GM12878 (cell line): ENCODE measurements around the gene ACYP2. TPM values are rescaled to one million over a fixed set of nuclear protein-coding genes. Genes with fewer than 3 reads are reported as not detected.

ENCODE experiments used
- ATAC-seq: fragments of 200-7000 bp; cut with Tn5 transposase; 3 replicates; pipeline ENCODE4 v1.9.1; 2020; ENCODE audit warnings: mild to moderate bottlenecking, moderate library complexity
- BruUV-seq: library from RNA; stranded (reverse); fragments of 400-500 nt; replicated peaks from 2 replicates; lab custom pipeline; 2021; lab: Mats Ljungman, UMichigan
- CTCF ChIA-PET: fragments of 300-600 bp; sonication (Branson Sonifier 250); formaldehyde crosslinking; extraction: SDS; loops from one replicate; lab custom pipeline; 2021; ENCODE audit warnings: inconsistent platforms; lab: Yijun Ruan, JAX
- POLR2A ChIA-PET: fragments of 350-600 bp; formaldehyde crosslinking; extraction: SDS; loops from one replicate; lab custom pipeline; 2021; ENCODE audit warnings: inconsistent platforms; lab: Charles Lee
- RAD21 ChIA-PET: fragments of 300-600 bp; sonication (Branson Sonifier 250); formaldehyde crosslinking; loops from one replicate; lab custom pipeline; 2023; ENCODE audit warnings: antibody characterized with exemption; ENCODE audit not compliant: unreplicated experiment; lab: Charles Lee
- SMC1A ChIA-PET: fragments of 300-600 bp; sonication (Branson Sonifier 250); formaldehyde crosslinking; loops from one replicate; lab custom pipeline; 2023; ENCODE audit not compliant: unreplicated experiment, uncharacterized antibody; lab: Charles Lee
- DNase-seq: peaks from one replicate; pipeline ENCODE4 v3.0.0-alpha.2; 2011; ENCODE audit warnings: low read depth, low spot score
- FAIRE-seq: peaks from 3 replicates; lab custom pipeline; 2011; peaks lifted over from hg19 to GRCh38; lab: Jason Lieb, UNC
- H2AFZ ChIP-seq: 2 replicates; pipeline ENCODE4 v1.6.0; 2011; ENCODE audit warnings: low read depth, low read length, control low read depth; ENCODE audit not compliant: control insufficient read depth
- H3K27ac ChIP-seq: 2 replicates; pipeline ENCODE4 v1.5.1; 2011; ENCODE audit warnings: control low read depth; ENCODE audit not compliant: control insufficient read depth, insufficient read depth
- H3K27me3 ChIP-seq, 2 experiments: replicated peaks in 1 of 2; 2 replicates each; pipeline versions ENCODE4 v1.6.0 to v1.6.1; 2011; ENCODE audit warnings: low read length in 1 of 2; ENCODE audit not compliant: control insufficient read depth in 2 of 2, insufficient read depth in 2 of 2
- H3K36me3 ChIP-seq, 2 experiments: 2 replicates each; pipeline ENCODE4 v1.5.1; 2011; ENCODE audit warnings: low read length in 1 of 2; ENCODE audit not compliant: control insufficient read depth in 2 of 2, insufficient read depth in 2 of 2
- H3K4me1 ChIP-seq: 2 replicates; pipeline ENCODE4 v1.6.1; 2011; ENCODE audit warnings: mild to moderate bottlenecking, low read length, moderate library complexity, mixed read lengths; ENCODE audit not compliant: control insufficient read depth, insufficient read depth
- H3K4me2 ChIP-seq: 2 replicates; pipeline ENCODE4 v1.6.0; 2011; ENCODE audit warnings: control low read depth; ENCODE audit not compliant: control insufficient read depth, insufficient read depth
- H3K4me3 ChIP-seq: fragments of 200-600 bp; sonication (generic); 2 replicates; pipeline ENCODE4 v1.5.1; 2016
- H3K79me2 ChIP-seq: 2 replicates; pipeline ENCODE4 v1.6.0; 2011; ENCODE audit warnings: low read length; ENCODE audit not compliant: control insufficient read depth, insufficient read depth
- H3K9ac ChIP-seq: 2 replicates; pipeline ENCODE4 v1.8.0; 2011; ENCODE audit warnings: low read length, control low read depth, mixed read lengths; ENCODE audit not compliant: control insufficient read depth, insufficient read depth
- H3K9me3 ChIP-seq: replicated peaks from 3 replicates; pipeline ENCODE4 v1.5.1; 2011; ENCODE audit warnings: mild to moderate bottlenecking, low read length; ENCODE audit not compliant: control insufficient read depth, insufficient read depth
- H4K20me1 ChIP-seq: 2 replicates; pipeline ENCODE4 v1.6.0; 2011; ENCODE audit not compliant: control insufficient read depth, insufficient read depth
- CHD1 ChIP-seq: IDR thresholded peaks from 2 replicates; pipeline ENCODE4 v1.6.1; 2012; ENCODE audit warnings: low read depth, low read length, improper control_type of control experiment
- CREB1 ChIP-seq: IDR thresholded peaks from 2 replicates; pipeline ENCODE4 v1.6.1; 2012; ENCODE audit warnings: low read depth, mild to moderate bottlenecking, inconsistent platforms
- EP300 ChIP-seq, 2 experiments: fragments of 150-350 bp in 1 of 2; IDR thresholded peaks; 2 replicates each; pipeline ENCODE4 v1.6.1; 2011 to 2012; ENCODE audit warnings: low read depth in 2 of 2, low read length in 2 of 2, borderline replicate concordance in 1 of 2, improper control_type of control experiment in 1 of 2, inconsistent platforms in 1 of 2; ENCODE audit not compliant: control insufficient read depth in 1 of 2
- HDGF ChIP-seq: fragments of 450-650 bp; IDR thresholded peaks from 2 replicates; pipeline ENCODE4 v1.6.1; 2016; ENCODE audit warnings: antibody characterized with exemption
- KAT2A ChIP-seq: conservative IDR thresholded peaks from 2 replicates; pipeline ENCODE4 v1.6.1; 2011; ENCODE audit warnings: low read depth, low read length; ENCODE audit not compliant: control insufficient read depth
- RBBP5 ChIP-seq: fragments of 200-600 bp; sonication (generic); conservative IDR thresholded peaks from 2 replicates; pipeline ENCODE4 v1.6.1; 2016
- TCF7 ChIP-seq: IDR thresholded peaks from 2 replicates; pipeline ENCODE4 v1.6.1; 2014; ENCODE audit warnings: antibody characterized with exemption, borderline replicate concordance
- ZBED1 ChIP-seq: IDR thresholded peaks from 2 replicates; pipeline ENCODE4 v1.6.1; 2016; ENCODE audit warnings: borderline replicate concordance
- WGBS: methylation state at CpG from one replicate; pipeline ENCODE4 v1.1.6; 2016; ENCODE audit warnings: low lambda C conversion rate; ENCODE audit not compliant: insufficient replicate concordance, insufficient coverage; ENCODE audit errors: missing lambda C conversion rate; 5-methylcytosine and 5-hydroxymethylcytosine counted together
- in situ Hi-C: fragments of 300-500 bp; cut with MboI; formaldehyde crosslinking; loops from 9 replicates; pipeline ENCODE4 v1.14.3; 2018; ENCODE audit warnings: mixed read lengths
- intact Hi-C: fragments of 100-400 bp; cut with micrococcal nuclease; formaldehyde crosslinking; loops from one replicate; pipeline ENCODE4 v1.14.2; 2022; ENCODE audit not compliant: unreplicated experiment
- polyA plus RNA-seq, 11 experiments: library from polyadenylated mRNA; depleted of rRNA in 4 of 11; unstranded in 6 of 11; stranded (reverse) in 5 of 11; fragments of >200 nt; fragmentation: Nextera tagmentation in 4 of 11; fragmentation: Illumina TruSeq in 1 of 11; extraction: Ambion mirVana in 4 of 11; extraction: Trizol in 1 of 11; gene quantifications; 1 replicate in 1 of 11; 2 replicates in 10 of 11; pipeline versions ENCODE4 v1.2.1 to v1.2.3, GENCODE V29; 2011 to 2016; ENCODE audit warnings: inconsistent platforms in 2 of 11, missing spikeins in 2 of 11, low read depth in 1 of 11
- total RNA-seq, 4 experiments: library from RNA; depleted of rRNA in 3 of 4; stranded (reverse); fragments of >200 nt in 3 of 4; fragmentation: Illumina TruSeq in 1 of 4; extraction: Trizol in 1 of 4; gene quantifications; 2 replicates each; pipeline versions ENCODE4 v1.2.1 to v1.2.3, GENCODE V29; 2013 to 2021
- TF ChIP-seq, protein P1 (sequence below): fragments of 450-650 bp; IDR thresholded peaks from 2 replicates; pipeline ENCODE4 v1.6.1; 2017; ENCODE audit warnings: low read depth, mild to moderate bottlenecking, moderate library complexity

The ACYP2 gene
- total and polyA plus RNA-seq, 10 of the 15 experiments (the other 5 are each of a cell fraction or from before 2014, with no cell fraction given), result 4.2 to 16.3 (median 9.0) TPM

DNA sequence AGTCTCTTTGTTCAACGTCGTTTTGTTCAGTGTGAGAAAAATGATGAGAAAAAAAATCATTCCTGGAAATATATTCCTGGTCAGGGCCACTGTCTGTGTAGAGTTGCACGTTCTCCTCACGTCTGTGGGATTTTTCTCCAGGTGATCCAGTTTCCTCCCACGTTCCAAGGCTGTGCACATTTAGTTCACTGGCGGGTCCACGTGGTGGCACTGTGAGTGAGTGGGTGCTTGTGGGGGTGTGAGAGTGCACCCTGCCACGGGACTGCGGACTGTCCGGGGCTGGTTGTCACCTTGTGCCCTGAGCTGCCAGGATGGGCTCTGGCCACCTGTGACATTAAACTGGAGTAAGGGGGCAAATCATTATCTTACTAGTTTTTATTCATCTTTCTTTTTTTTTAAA is 30.3 kb upstream of the ACYP2 start:
- no peak for FAIRE-seq
- no peak overlapping the region for H3K9ac ChIP-seq

DNA sequence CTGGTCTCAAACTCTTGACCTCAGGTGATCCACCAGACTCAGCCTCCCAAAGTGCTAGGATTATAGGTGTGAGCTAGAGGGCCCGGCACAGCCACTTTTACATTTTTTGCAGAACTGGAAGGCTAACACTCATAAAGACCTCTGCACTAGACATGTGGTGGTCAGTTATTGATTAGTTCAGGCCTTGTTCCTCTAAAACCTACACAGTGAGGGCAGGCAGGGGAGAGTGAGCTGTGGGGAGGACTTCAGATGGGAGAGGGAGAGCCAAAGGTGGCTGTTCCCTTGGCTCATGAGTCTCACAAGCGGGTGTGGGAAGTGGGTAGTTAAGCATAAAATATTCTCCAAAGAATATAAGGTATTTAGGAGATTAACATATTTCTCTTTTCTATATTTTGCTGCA is 29.3 kb upstream of the ACYP2 start:
- FAIRE-seq (no peak), ATAC-seq (no peak)
- no peaks in the 10 kb centered on the region for H3K36me3 ChIP-seq

More for the DNA sequence above, 30.3 kb upstream of the ACYP2 start:
- POLR2A ChIA-PET, result no interaction called here
- H3K4me2 ChIP-seq, result no peak overlapping the region
- DNase-seq (no peak), ATAC-seq (no peak)
- H3K4me1 ChIP-seq, result peaks cover 8% of the 10 kb centered on the region
- SMC1A ChIA-PET, result no interaction called here
- no peak overlapping the region for H3K4me3 ChIP-seq
- in situ Hi-C loops, result no loop called here
- no peak overlapping the region for H2AFZ ChIP-seq
- intact Hi-C loops, result no loop called here
- no peak overlapping the region for H3K27ac ChIP-seq
- H4K20me1 ChIP-seq, result no peaks in the 10 kb centered on the region
- no peaks in the 10 kb centered on the region for H3K79me2 ChIP-seq
- no TSS peak for BruUV-seq
- H3K9me3 ChIP-seq, result no peaks in the 10 kb centered on the region
- TF ChIP-seq TCF7 (no peak), EP300 (IDR thresholded peaks at IDR 0.05; ENCODE audit: borderline replicate concordance in 1 of 2, control insufficient read depth in 1 of 2, low read depth in 2 of 2, low read length in 2 of 2) (no peak), CREB1 (no peak)
- TF ChIP-seq, protein P1, sequence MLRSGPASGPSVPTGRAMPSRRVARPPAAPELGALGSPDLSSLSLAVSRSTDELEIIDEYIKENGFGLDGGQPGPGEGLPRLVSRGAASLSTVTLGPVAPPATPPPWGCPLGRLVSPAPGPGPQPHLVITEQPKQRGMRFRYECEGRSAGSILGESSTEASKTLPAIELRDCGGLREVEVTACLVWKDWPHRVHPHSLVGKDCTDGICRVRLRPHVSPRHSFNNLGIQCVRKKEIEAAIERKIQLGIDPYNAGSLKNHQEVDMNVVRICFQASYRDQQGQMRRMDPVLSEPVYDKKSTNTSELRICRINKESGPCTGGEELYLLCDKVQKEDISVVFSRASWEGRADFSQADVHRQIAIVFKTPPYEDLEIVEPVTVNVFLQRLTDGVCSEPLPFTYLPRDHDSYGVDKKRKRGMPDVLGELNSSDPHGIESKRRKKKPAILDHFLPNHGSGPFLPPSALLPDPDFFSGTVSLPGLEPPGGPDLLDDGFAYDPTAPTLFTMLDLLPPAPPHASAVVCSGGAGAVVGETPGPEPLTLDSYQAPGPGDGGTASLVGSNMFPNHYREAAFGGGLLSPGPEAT, result no peak
- CTCF ChIA-PET, result interaction anchor here (1.0 kb wide), 1 partner anchor 12 kb away, joined by 3 read pairs; no protein-coding TSS in a partner anchor
- H3K36me3 ChIP-seq, result no peaks in the 10 kb centered on the region
- RAD21 ChIA-PET, result interaction anchor here (0.6 kb wide), 1 partner anchor 382 kb away, joined by 3 read pairs; no protein-coding TSS in a partner anchor
- no peaks in the 10 kb centered on the region for H3K27me3 ChIP-seq
- WGBS, result 74% methylated on average over 10 of the region's 10 CpGs

More for the DNA sequence above, 29.3 kb upstream of the ACYP2 start:
- ChIA-PET POLR2A (interaction anchor here (0.6 kb wide), 1 partner anchor 48 kb away, joined by 8 read pairs; no protein-coding TSS in a partner anchor), CTCF (no interaction called here), RAD21 (no interaction called here), SMC1A (no interaction called here)
- intact Hi-C loops, result no loop called here
- Histone ChIP-seq H3K4me1 (peaks cover 5% of the 10 kb centered on the region), H3K9ac (no peak overlapping the region), H2AFZ (no peak overlapping the region), H3K9me3 (no peaks in the 10 kb centered on the region), H3K4me3 (no peak overlapping the region), H3K4me2 (no peak overlapping the region), H4K20me1 (no peaks in the 10 kb centered on the region), H3K79me2 (no peaks in the 10 kb centered on the region), H3K27ac (no peak overlapping the region), H3K27me3 (no peaks in the 10 kb centered on the region)
- in situ Hi-C loops, result no loop called here
- WGBS, result 50% methylated on average over 2 of the region's 2 CpGs
- no peak for TF ChIP-seq HDGF
- no peak for TF ChIP-seq CHD1
- TF ChIP-seq, protein P1, result no peak
- TF ChIP-seq KAT2A, result no peak
- no peak for TF ChIP-seq ZBED1
- TF ChIP-seq RBBP5, result no peak
- BruUV-seq, result no TSS peak
- no peak for DNase-seq
